GM21528 (cell line): ENCODE data around the gene RHCE.
"Not testable (repeated sequence)": the region's sequence is repeated elsewhere in the genome, so short reads cannot be mapped to it uniquely, and the experiment has no call there.

Experiments used
- ATAC-seq: cut with Tn5 transposase; IDR thresholded peaks from one replicate; pipeline ENCODE4 v1.9.1; 2021; ENCODE audit warnings: mild to moderate bottlenecking, moderate library complexity; ENCODE audit not compliant: unreplicated experiment, low FRiP score

RHCE gene

GRCh38 chr1:25405731-25406305 is 14.8 kb downstream of the RHCE start:
- not testable (repeated sequence) for ATAC-seq

GRCh38 chr1:25402947-25403803 is 17.4 kb downstream of the RHCE start:
- ATAC-seq = not testable (repeated sequence)

GRCh38 chr1:25398079-25398478 is 22.5 kb downstream of the RHCE start:
- ATAC-seq = not testable (repeated sequence)

- not testable (repeated sequence) for ATAC-seq
These were observed 23.1 kb downstream of the RHCE start for GRCh38 chr1:25397549-25397948.

- no peak for ATAC-seq
These were observed 27.8 kb downstream of the RHCE start for GRCh38 chr1:25392841-25393240.

GRCh38 chr1:25389721-25390120 is 30.9 kb downstream of the RHCE start:
- not testable (repeated sequence) for ATAC-seq

- ATAC-seq = not testable (repeated sequence)
These were observed 31.9 kb downstream of the RHCE start for GRCh38 chr1:25388691-25389090.

GRCh38 chr1:25387096-25387495 is 33.5 kb downstream of the RHCE start:
- ATAC-seq = not testable (repeated sequence)

GRCh38 chr1:25383875-25384274 is 36.8 kb downstream of the RHCE start:
- not testable (repeated sequence) for ATAC-seq

GRCh38 chr1:25383090-25383489 is 37.5 kb downstream of the RHCE start:
- ATAC-seq = not testable (repeated sequence)

GRCh38 chr1:25382543-25382942 is 38.1 kb downstream of the RHCE start:
- not testable (repeated sequence) for ATAC-seq

- ATAC-seq = not testable (repeated sequence)
These were observed 42.3 kb downstream of the RHCE start for GRCh38 chr1:25378367-25378766.

GRCh38 chr1:25371757-25372156 is 48.9 kb downstream of the RHCE start:
- not testable (repeated sequence) for ATAC-seq

GRCh38 chr1:25369691-25370271 is 50.8 kb downstream of the RHCE start:
- ATAC-seq = not testable (repeated sequence)

GRCh38 chr1:25369241-25369640 is 51.4 kb downstream of the RHCE start:
- ATAC-seq = no peak

- not testable (repeated sequence) for ATAC-seq
These were observed 57.7 kb downstream of the RHCE start for GRCh38 chr1:25362634-25363559.

- no peak for ATAC-seq
These were observed 58.7 kb downstream of the RHCE start for GRCh38 chr1:25361901-25362300.

GRCh38 chr1:25360596-25361581 is 59.7 kb downstream of the RHCE start:
- no peak for ATAC-seq

- ATAC-seq = no peak
These were observed 63.8 kb downstream of the RHCE start for GRCh38 chr1:25356848-25357247.
